Right atrium auricular region (tissue), 2 donors: Measurements from ENCODE around the gene ULK4. TPM values are rescaled to one million over a fixed set of nuclear protein-coding genes. Genes with fewer than 3 reads are reported as not detected.
"Not testable (repeated sequence)": the region's sequence is repeated elsewhere in the genome, so short reads cannot be mapped to it uniquely, and the experiment has no call there.

Experiments used
- DNase-seq: peaks from one replicate; pipeline ENCODE4 v3.0.0-alpha.2; 2019; ENCODE audit warnings: low spot score
- H3K27ac ChIP-seq, 2 donors: fragments of 200-600 bp; sonication (generic); 1 replicate in 1 of 2; 2 replicates in 1 of 2; pipeline ENCODE4 v1.5.1; 2016 to 2019
- H3K27me3 ChIP-seq, 2 donors: fragments of 200-600 bp; sonication (generic); one replicate each; pipeline versions ENCODE4 v1.5.1 to v1.6.0; 2017 to 2019
- H3K36me3 ChIP-seq: fragments of 200-600 bp; sonication (generic); one replicate; pipeline ENCODE4 v1.5.1; 2016
- H3K4me1 ChIP-seq, 2 donors: fragments of 200-600 bp; sonication (generic); one replicate each; pipeline versions ENCODE4 v1.5.1 to v1.6.0; 2017 to 2019
- H3K4me3 ChIP-seq, 2 donors: fragments of 200-600 bp; sonication (generic); 1 replicate in 1 of 2; 2 replicates in 1 of 2; pipeline ENCODE4 v1.5.1; 2017 to 2019; ENCODE audit warnings: mild to moderate bottlenecking in 1 of 2, moderate library complexity in 1 of 2
- H3K9me3 ChIP-seq, 2 donors: fragments of 200-600 bp; sonication (generic); one replicate each; pipeline ENCODE4 v1.5.1; 2019
- total RNA-seq, 2 donors: library from RNA; depleted of rRNA; stranded (reverse); fragments of >200 nt; gene quantifications; one replicate each; pipeline ENCODE4 v1.1.0, GENCODE V29; 2016
- TF ChIP-seq, protein P1 (sequence below), 2 donors: fragments of 200-600 bp; sonication (generic); IDR thresholded peaks; one replicate each; pipeline ENCODE4 v1.5.1; 2019; ENCODE audit warnings: antibody characterized with exemption in 2 of 2

ULK4 gene
- total RNA-seq, 2 donors from 2014 or later: 7.1 to 10.1 TPM

DNA sequence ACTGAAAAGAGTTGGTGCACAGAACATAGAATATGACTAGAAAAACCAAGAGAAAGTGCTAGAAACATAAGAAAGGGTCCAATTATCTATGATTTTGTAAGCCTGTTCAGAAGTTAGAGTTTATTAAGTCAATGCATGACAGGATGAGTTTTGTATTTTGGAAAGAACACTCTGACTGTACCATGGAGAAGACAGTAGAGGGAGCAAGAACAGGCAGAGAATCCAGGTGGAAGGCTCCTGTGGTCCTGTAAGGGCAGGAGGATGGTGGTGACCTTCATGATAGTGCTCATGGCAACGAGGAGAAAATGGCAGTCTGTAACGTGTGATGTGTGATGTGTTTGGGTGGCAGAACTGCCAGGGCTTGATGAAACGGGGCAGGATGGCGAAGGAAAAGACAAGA, 513.5 kb downstream of the ULK4 start:
- H3K27ac ChIP-seq: no peak overlapping the region
- no peak for DNase-seq
- no peaks in the 10 kb centered on the region for H3K36me3 ChIP-seq
- H3K27me3 ChIP-seq: no peaks in the 10 kb centered on the region
- TF ChIP-seq, protein P1, sequence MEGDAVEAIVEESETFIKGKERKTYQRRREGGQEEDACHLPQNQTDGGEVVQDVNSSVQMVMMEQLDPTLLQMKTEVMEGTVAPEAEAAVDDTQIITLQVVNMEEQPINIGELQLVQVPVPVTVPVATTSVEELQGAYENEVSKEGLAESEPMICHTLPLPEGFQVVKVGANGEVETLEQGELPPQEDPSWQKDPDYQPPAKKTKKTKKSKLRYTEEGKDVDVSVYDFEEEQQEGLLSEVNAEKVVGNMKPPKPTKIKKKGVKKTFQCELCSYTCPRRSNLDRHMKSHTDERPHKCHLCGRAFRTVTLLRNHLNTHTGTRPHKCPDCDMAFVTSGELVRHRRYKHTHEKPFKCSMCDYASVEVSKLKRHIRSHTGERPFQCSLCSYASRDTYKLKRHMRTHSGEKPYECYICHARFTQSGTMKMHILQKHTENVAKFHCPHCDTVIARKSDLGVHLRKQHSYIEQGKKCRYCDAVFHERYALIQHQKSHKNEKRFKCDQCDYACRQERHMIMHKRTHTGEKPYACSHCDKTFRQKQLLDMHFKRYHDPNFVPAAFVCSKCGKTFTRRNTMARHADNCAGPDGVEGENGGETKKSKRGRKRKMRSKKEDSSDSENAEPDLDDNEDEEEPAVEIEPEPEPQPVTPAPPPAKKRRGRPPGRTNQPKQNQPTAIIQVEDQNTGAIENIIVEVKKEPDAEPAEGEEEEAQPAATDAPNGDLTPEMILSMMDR (IDR thresholded peaks at IDR 0.05): no peak
- no peaks in the 10 kb centered on the region for H3K9me3 ChIP-seq
- no peaks in the 10 kb centered on the region for H3K4me1 ChIP-seq
- no peak overlapping the region for H3K4me3 ChIP-seq

DNA sequence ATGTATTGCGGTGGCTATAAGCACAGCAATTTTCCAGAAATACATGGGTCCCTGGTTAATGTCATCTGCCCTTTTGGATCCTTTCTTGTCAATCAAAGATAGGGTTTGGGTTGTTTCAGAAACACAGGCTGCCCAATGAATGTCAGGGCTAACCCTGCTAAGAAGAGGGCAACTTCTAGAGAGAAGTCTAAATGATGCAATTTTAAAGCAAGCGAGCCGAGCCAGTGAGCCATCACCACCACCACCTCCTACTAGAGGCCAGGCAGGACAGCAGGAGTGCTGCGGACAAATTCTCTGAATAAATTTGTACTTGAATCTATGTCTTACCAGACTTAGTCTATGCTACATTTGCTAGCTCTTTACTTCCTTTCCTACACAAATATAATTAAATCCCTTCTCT, 514.2 kb downstream of the ULK4 start:
- Histone ChIP-seq H3K36me3 (no peaks in the 10 kb centered on the region), H3K4me1 (no peaks in the 10 kb centered on the region), H3K27ac (no peak overlapping the region), H3K27me3 (no peaks in the 10 kb centered on the region), H3K4me3 (no peak overlapping the region), H3K9me3 (no peaks in the 10 kb centered on the region)
- DNase-seq: no peak
- TF ChIP-seq, protein P1 (IDR thresholded peaks at IDR 0.05): no peak

DNA sequence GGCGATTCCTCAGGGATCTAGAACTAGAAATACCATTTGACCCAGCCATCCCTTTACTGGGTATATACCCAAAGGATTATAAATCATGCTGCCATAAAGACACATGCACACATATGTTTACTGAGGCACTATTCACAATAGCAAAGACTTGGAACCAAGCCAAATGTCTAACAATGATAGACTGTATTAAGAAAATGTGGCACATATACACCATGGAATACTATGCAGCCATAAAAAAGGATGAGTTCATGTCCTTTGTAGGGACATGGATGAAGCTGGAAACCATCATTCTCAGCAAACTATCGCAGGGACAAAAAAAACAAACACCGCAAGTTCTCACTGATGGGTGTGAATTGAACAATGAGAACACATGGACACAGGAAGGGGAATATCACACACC, 515.6 kb downstream of the ULK4 start:
- DNase-seq, H3K36me3 ChIP-seq, H3K27ac ChIP-seq, H3K4me1 ChIP-seq, H3K4me3 ChIP-seq, H3K27me3 ChIP-seq, H3K9me3 ChIP-seq: not testable (repeated sequence)

DNA sequence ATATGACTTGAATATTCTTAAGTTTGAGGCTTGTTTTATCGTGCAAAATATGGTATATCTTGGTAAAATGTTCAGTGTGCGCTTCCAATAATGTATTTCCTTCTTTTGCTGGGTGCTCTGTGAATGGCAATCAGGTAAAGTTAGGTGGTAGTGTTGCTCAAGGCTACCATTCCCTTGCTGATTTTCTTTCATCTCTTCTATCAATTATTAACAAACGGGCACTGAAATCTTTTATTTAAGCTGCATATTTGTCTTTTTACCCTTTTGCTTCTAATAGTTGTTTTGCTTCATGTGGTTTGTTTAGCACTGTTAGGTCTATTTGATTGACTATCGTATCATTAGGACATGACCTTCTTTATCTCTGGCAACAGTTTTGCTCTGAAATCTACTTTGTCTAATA, 520.3 kb downstream of the ULK4 start:
- TF ChIP-seq, protein P1 (IDR thresholded peaks at IDR 0.05): no peak
- peaks cover 0 to 9% of the 10 kb centered on the region in 2 donors for H3K9me3 ChIP-seq
- no peaks in the 10 kb centered on the region for H3K4me1 ChIP-seq
- DNase-seq: no peak
- no peak overlapping the region for H3K27ac ChIP-seq
- no peak overlapping the region for H3K4me3 ChIP-seq
- H3K27me3 ChIP-seq: no peaks in the 10 kb centered on the region
- H3K36me3 ChIP-seq: no peaks in the 10 kb centered on the region

DNA sequence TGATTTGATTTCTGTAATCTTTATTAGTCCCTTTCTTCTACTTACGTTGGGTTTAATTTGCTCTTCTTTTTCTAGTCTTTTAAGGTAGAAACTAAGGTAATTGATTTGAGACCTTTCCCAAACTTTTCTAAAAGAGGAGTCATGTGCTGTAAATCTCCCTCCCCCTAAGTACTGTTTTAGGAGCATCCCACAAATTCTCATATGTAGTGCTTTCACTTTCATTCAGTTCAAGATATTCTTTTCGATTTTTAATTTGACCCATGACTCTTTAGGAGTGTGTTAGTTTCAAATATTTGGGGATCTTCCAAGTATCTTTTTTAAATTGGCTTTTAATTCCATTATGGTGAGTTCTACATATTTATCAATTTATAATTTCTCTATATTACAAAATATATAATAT, 520.8 kb downstream of the ULK4 start:
- Histone ChIP-seq H3K27ac (no peak overlapping the region), H3K4me1 (no peaks in the 10 kb centered on the region), H3K36me3 (no peaks in the 10 kb centered on the region), H3K9me3 (peaks cover 0 to 9% of the 10 kb centered on the region in 2 donors), H3K27me3 (no peaks in the 10 kb centered on the region), H3K4me3 (no peak overlapping the region)
- TF ChIP-seq, protein P1 (IDR thresholded peaks at IDR 0.05): no peak
- DNase-seq: no peak

DNA sequence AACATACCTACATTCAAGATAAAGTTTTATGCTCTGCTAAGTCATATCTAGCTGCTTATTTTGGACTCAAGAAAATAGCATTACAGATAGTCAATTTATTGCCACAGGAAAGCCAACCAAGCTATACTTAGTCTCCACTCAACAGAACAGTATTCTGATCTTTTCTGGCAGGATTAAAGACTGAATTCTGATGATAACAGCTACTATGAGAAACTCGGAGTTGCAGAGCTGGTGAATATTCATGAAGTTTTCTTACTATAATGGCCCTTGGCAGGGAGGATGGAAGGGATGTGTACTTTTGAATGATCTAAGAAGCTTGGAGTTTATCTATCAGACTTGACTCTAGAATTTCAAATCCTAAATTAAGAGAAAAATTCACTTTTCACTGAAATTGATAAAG, 524.9 kb downstream of the ULK4 start:
- peaks cover 0 to 9% of the 10 kb centered on the region in 2 donors for H3K9me3 ChIP-seq
- TF ChIP-seq, protein P1 (IDR thresholded peaks at IDR 0.05): no peak
- H3K27ac ChIP-seq: no peak overlapping the region
- no peak for DNase-seq
- no peaks in the 10 kb centered on the region for H3K4me1 ChIP-seq
- H3K27me3 ChIP-seq: no peaks in the 10 kb centered on the region
- H3K36me3 ChIP-seq: no peaks in the 10 kb centered on the region
- no peak overlapping the region for H3K4me3 ChIP-seq
